A673 (cell line): ENCODE data around the gene CAMSAP3. TPM values are rescaled to one million over a fixed set of nuclear protein-coding genes. Genes with fewer than 3 reads are reported as not detected.
A peak's percentile ranks its signal among the peaks of the same experiment; 100 is the strongest.

ENCODE experiments used
- BruUV-seq: library from RNA; stranded (reverse); fragments of 400-500 nt; replicated peaks from 2 replicates; lab custom pipeline; 2021; lab: Mats Ljungman, UMichigan
- CTCF ChIA-PET: fragments of 300-600 bp; sonication (Branson Sonifier 250); formaldehyde crosslinking; loops from one replicate; lab custom pipeline; 2022; ENCODE audit warnings: antibody characterized with exemption; lab: Charles Lee
- POLR2A ChIA-PET: fragments of 300-600 bp; sonication (Branson Sonifier 250); formaldehyde crosslinking; loops from one replicate; lab custom pipeline; 2022; ENCODE audit warnings: antibody characterized with exemption; ENCODE audit not compliant: low non-redundant PET; lab: Charles Lee
- DNase-seq: peaks from one replicate; pipeline ENCODE4 v3.0.0-alpha.2; 2015; ENCODE audit warnings: low spot score
- H3K27ac ChIP-seq: fragments of 200-600 bp; sonication (generic); 2 replicates; pipeline ENCODE4 v1.5.1; 2016; ENCODE audit warnings: mixed run types, low read depth, mild to moderate bottlenecking, mixed read lengths, antibody characterized with exemption, low read length; ENCODE audit not compliant: poor library complexity, severe bottlenecking
- H3K27me3 ChIP-seq: fragments of 200-600 bp; sonication (generic); replicated peaks from 2 replicates; pipeline ENCODE4 v1.6.1; 2017; ENCODE audit warnings: mixed run types, low read depth, mild to moderate bottlenecking, mixed read lengths, antibody characterized with exemption, low read length; ENCODE audit not compliant: insufficient read depth, poor library complexity
- H3K36me3 ChIP-seq: fragments of 200-600 bp; sonication (generic); 2 replicates; pipeline ENCODE4 v1.6.1; 2016; ENCODE audit warnings: mixed run types, mild to moderate bottlenecking, mixed read lengths, antibody characterized with exemption, low read length; ENCODE audit not compliant: insufficient read depth, poor library complexity, severe bottlenecking
- H3K4me1 ChIP-seq: fragments of 200-600 bp; sonication (generic); 2 replicates; pipeline ENCODE4 v1.6.1; 2017; ENCODE audit warnings: mixed run types, mild to moderate bottlenecking, mixed read lengths, antibody characterized with exemption, low read length; ENCODE audit not compliant: insufficient read depth, poor library complexity, severe bottlenecking
- H3K4me3 ChIP-seq: fragments of 200-600 bp; sonication (generic); 2 replicates; pipeline ENCODE4 v1.5.1; 2016; ENCODE audit warnings: low read depth, mixed run types, mild to moderate bottlenecking, mixed read lengths, low read length; ENCODE audit not compliant: poor library complexity, severe bottlenecking
- H3K9me3 ChIP-seq: fragments of 200-600 bp; sonication (generic); 2 replicates; pipeline ENCODE4 v1.6.1; 2016; ENCODE audit warnings: mixed run types, low read depth, mild to moderate bottlenecking, mixed read lengths, antibody characterized with exemption, low read length; ENCODE audit not compliant: poor library complexity, severe bottlenecking
- EZH2 ChIP-seq: fragments of 200-600 bp; sonication (generic); IDR thresholded peaks from 2 replicates; pipeline ENCODE4 v1.6.1; 2017; ENCODE audit warnings: borderline replicate concordance, low read depth, mild to moderate bottlenecking, mixed read lengths, antibody characterized with exemption, low read length; ENCODE audit not compliant: poor library complexity, severe bottlenecking
- intact Hi-C: fragments of 100-400 bp; cut with micrococcal nuclease; formaldehyde crosslinking; loops from one replicate; pipeline ENCODE4 v1.10.0; 2022; ENCODE audit not compliant: unreplicated experiment
- total RNA-seq: library from RNA; stranded (reverse); gene quantifications from 2 replicates; pipeline ENCODE4 v1.2.3, GENCODE V29; 2021
- TF ChIP-seq, protein P1 (sequence below): fragments of 300-800, 200-600 bp; sonication (generic); conservative IDR thresholded peaks from 2 replicates; pipeline ENCODE4 v1.5.1; 2017; ENCODE audit warnings: low read depth, mild to moderate bottlenecking, antibody characterized with exemption, low read length, moderate library complexity, mixed read lengths

CAMSAP3 gene
- total RNA-seq, 1 experiment from 2014 or later, result 1.2 TPM

- peak within 1 kb of the TSS; percentile 83 for H3K4me3 ChIP-seq
- POLR2A ChIA-PET, result interaction anchor here (0.7 kb wide), 1 partner anchor 14 kb away, joined by 3 read pairs; no protein-coding TSS in a partner anchor
- no peak for TF ChIP-seq EZH2
- TF ChIP-seq, protein P1, sequence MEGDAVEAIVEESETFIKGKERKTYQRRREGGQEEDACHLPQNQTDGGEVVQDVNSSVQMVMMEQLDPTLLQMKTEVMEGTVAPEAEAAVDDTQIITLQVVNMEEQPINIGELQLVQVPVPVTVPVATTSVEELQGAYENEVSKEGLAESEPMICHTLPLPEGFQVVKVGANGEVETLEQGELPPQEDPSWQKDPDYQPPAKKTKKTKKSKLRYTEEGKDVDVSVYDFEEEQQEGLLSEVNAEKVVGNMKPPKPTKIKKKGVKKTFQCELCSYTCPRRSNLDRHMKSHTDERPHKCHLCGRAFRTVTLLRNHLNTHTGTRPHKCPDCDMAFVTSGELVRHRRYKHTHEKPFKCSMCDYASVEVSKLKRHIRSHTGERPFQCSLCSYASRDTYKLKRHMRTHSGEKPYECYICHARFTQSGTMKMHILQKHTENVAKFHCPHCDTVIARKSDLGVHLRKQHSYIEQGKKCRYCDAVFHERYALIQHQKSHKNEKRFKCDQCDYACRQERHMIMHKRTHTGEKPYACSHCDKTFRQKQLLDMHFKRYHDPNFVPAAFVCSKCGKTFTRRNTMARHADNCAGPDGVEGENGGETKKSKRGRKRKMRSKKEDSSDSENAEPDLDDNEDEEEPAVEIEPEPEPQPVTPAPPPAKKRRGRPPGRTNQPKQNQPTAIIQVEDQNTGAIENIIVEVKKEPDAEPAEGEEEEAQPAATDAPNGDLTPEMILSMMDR, result no peak
- no peaks in the 10 kb centered on the region for H3K27me3 ChIP-seq
- CTCF ChIA-PET, result interaction anchor here (1.0 kb wide), 2 partner anchors 51 to 61 kb away, joined by 4 to 5 read pairs; partner anchors contain the start of gene TRAPPC5
- peaks cover 12% of the 10 kb centered on the region for H3K4me1 ChIP-seq
- H3K36me3 ChIP-seq, result peaks cover 8% of the 10 kb centered on the region
- H3K9me3 ChIP-seq, result no peaks in the 10 kb centered on the region
- H3K27ac ChIP-seq, result peak within 1 kb of the TSS; percentile 85
- no TSS peak for BruUV-seq
- intact Hi-C loops, result no loop called here
- peak; percentile 98 for DNase-seq
Measured at GRCh38 chr19:7629347-7630054, 33.8 kb downstream of the CAMSAP3 start, which contains the start of the genes PET100 and XAB2. Gene PET100 (plus strand): TSS chr19:7629793. CDS start chr19:7629834, 41 bp downstream. Gene XAB2 (minus strand): TSS chr19:7629545. CDS start chr19:7629527, 18 bp downstream.

DNA sequence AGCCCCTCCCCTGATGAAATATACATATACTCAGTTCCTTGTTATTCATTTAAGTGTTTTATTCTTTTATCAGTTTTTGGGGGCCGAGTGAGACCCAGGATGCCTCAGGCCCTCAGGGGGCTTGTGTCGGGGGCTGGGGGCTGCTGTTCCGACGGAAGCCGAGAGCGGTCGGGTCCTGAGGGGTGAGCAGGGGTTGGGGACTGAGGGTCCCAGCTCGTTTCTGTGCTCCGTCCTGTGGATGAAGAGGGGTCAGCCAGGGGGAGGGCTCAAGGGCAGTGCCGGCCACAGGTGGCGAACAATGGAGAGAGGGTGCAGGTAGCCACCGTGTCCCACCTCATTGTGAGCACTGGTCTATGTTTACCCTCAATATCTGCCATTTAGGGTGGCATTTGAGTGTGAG is 35.9 kb downstream of the CAMSAP3 start:
- CTCF ChIA-PET, result no interaction called here
- DNase-seq, result no peak
- H3K36me3 ChIP-seq, result peaks cover 3% of the 10 kb centered on the region
- H3K9me3 ChIP-seq, result no peaks in the 10 kb centered on the region
- H3K4me1 ChIP-seq, result peaks cover 18% of the 10 kb centered on the region
- intact Hi-C loops, result no loop called here
- BruUV-seq, result no TSS peak
- H3K27ac ChIP-seq, result no peak overlapping the region
- TF ChIP-seq, protein P1, result no peak
- no peak for TF ChIP-seq EZH2
- H3K4me3 ChIP-seq, result no peak overlapping the region
- POLR2A ChIA-PET, result no interaction called here
- H3K27me3 ChIP-seq, result no peaks in the 10 kb centered on the region

GRCh38 chr19:7632340-7633203 is 36.9 kb downstream of the CAMSAP3 start:
- Histone ChIP-seq H3K36me3 (no peaks in the 10 kb centered on the region), H3K9me3 (no peaks in the 10 kb centered on the region), H3K27ac (no peak overlapping the region), H3K4me3 (no peak overlapping the region), H3K27me3 (no peaks in the 10 kb centered on the region), H3K4me1 (peaks cover 20% of the 10 kb centered on the region)
- TF ChIP-seq, protein P1, result no peak
- TF ChIP-seq EZH2, result no peak
- ChIA-PET POLR2A (no interaction called here), CTCF (no interaction called here)
- BruUV-seq, result no TSS peak
- intact Hi-C loops, result no loop called here
- no peak for DNase-seq
